ENCODE measurements around the gene NRIP3.

NRIP3 gene

GRCh38 chr11:8932564-8933180 lies 71.1 kb downstream of the NRIP3 start, which contains the start of gene C11orf16:
Gene C11orf16 (minus strand): TSS chr11:8932947. CDS start chr11:8932308, 639 bp downstream.
- TF ChIP-seq CTCF (IDR thresholded peaks at IDR 0.05), result no peak

Data from LNCAP (cell line).